Mesenteric fat pad (tissue), 1 donor: ENCODE measurements around the gene TMUB1. TPM values are rescaled to one million over a fixed set of nuclear protein-coding genes. Genes with fewer than 3 reads are reported as not detected.

Experiments used
- DNase-seq: peaks from one replicate; pipeline ENCODE4 v3.0.0-alpha.2; 2020; ENCODE audit warnings: low spot score
- long read RNA-seq: library from polyadenylated mRNA; unstranded; transcript quantifications from one replicate; pipeline ENCODE4 v2.0.0, GENCODE V29; 2020
- total RNA-seq: library from RNA; stranded (reverse); fragmentation: NEBNext Ultra II Directional; extraction: Animal tissue kit (Norgen Biotek cat#: 25700); gene quantifications from one replicate; pipeline ENCODE4 v1.2.1, GENCODE V29; 2021
- donor health status: DM: yes; HTN: yes; CAD: no.

The TMUB1 gene
- 31.9 TPM for total RNA-seq
- long read RNA-seq, transcript TMUB1-201 (3 exons, 1,353 nt) = major isoform, 18 of 20 reads
- long read RNA-seq, partial matches to known transcripts = 0 of 20 reads
- long read RNA-seq, other reads (novel, unspliced or antisense) = 1 of 20 reads

- peak; percentile 96 for DNase-seq
Measured at GRCh38 chr7:151083071-151083823, at the start of gene TMUB1. TSS of gene TMUB1 (minus strand) at chr7:151083493. CDS start at chr7:151082563, 930 bp downstream.

- DNase-seq = no peak
Measured at GRCh38 chr7:151132461-151133205, 49.3 kb upstream of the TMUB1 start.

GRCh38 chr7:151131592-151132293 lies 48.5 kb upstream of the TMUB1 start:
- no peak for DNase-seq

GRCh38 chr7:151131224-151131591 lies 47.9 kb upstream of the TMUB1 start:
- no peak for DNase-seq

- no peak for DNase-seq
Measured at GRCh38 chr7:151130741-151131157, 47.5 kb upstream of the TMUB1 start.

- no peak for DNase-seq
Measured at GRCh38 chr7:151129960-151130591, 46.8 kb upstream of the TMUB1 start.

- no peak for DNase-seq
Measured at GRCh38 chr7:151129117-151129959, 46.0 kb upstream of the TMUB1 start.

- DNase-seq = no peak
Measured at GRCh38 chr7:151128716-151129115, 45.4 kb upstream of the TMUB1 start.

- DNase-seq = no peak
Measured at GRCh38 chr7:151128144-151128543, 44.9 kb upstream of the TMUB1 start.

- no peak for DNase-seq
Measured at GRCh38 chr7:151126491-151127137, 43.3 kb upstream of the TMUB1 start.

GRCh38 chr7:151125846-151126481 lies 42.7 kb upstream of the TMUB1 start:
- DNase-seq = no peak

GRCh38 chr7:151125470-151125845 lies 42.2 kb upstream of the TMUB1 start:
- no peak for DNase-seq

- DNase-seq = no peak
Measured at GRCh38 chr7:151124899-151125399, 41.7 kb upstream of the TMUB1 start.

- no peak for DNase-seq
Measured at GRCh38 chr7:151124481-151124880, 41.2 kb upstream of the TMUB1 start.

GRCh38 chr7:151123822-151124464 lies 40.6 kb upstream of the TMUB1 start:
- DNase-seq = no peak

- DNase-seq = no peak
Measured at GRCh38 chr7:151123158-151123821, 40.0 kb upstream of the TMUB1 start.

- no peak for DNase-seq
Measured at GRCh38 chr7:151122796-151123157, 39.5 kb upstream of the TMUB1 start.

- no peak for DNase-seq
Measured at GRCh38 chr7:151122276-151122675, 39.0 kb upstream of the TMUB1 start.
